Measurements from ENCODE around the gene GLT1D1.

DNA sequence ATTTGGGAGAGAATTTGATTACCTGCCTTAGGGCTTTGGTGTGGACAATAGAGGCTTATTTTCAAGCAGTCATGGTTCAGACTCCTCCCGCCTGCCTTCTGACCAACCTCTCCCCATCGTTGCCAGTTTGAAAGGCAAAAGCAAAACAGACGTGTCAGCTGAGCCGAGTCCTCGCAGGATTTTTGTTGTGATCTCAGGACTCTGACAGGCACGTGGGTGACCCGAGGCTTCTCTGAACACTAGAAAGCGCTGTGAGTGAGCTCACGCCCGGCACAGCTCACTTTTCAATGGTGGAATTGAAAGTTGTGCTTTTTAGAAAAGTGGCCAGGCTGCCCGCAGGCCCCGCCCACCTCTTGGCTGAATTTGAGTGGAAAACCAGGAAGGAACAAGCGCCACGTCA, 130.1 kb downstream of the GLT1D1 start:
- TF ChIP-seq CTCF (IDR thresholded peaks at IDR 0.05), result no peak
- no peak for TF ChIP-seq POLR2A (IDR thresholded peaks at IDR 0.05)
